NCI-H82 treated with DMSO at 0.1 percent for 48 hours (cell line): ENCODE data around the gene NTN4.
"Not testable (repeated sequence)": the region's sequence is repeated elsewhere in the genome, so short reads cannot be mapped to it uniquely, and the experiment has no call there.

Experiments
- DNase-seq: peaks from one replicate; lab custom pipeline; 2025; ENCODE audit not compliant: unreplicated experiment; lab: John Stamatoyannopoulos, UW

Gene NTN4

DNA sequence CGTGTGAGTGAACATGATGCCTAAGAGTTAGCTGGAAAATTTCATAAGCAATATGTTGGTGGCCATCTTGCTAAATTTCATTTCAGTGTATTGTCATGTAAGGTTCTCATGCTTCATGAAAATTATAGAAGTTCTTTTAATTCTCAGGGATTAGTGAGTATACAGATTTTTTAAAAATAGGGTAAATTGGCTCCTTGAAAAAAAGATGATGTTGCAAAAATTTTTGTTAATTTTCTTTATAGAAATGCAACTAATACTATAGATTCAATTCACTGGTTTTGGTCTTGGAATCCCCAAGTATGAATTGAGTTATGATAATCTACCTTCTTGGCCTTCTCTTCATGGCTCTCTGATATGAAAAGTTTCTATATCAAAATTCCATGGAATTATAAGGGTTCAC is 75.4 kb downstream of the NTN4 start:
- no peak for DNase-seq

DNA sequence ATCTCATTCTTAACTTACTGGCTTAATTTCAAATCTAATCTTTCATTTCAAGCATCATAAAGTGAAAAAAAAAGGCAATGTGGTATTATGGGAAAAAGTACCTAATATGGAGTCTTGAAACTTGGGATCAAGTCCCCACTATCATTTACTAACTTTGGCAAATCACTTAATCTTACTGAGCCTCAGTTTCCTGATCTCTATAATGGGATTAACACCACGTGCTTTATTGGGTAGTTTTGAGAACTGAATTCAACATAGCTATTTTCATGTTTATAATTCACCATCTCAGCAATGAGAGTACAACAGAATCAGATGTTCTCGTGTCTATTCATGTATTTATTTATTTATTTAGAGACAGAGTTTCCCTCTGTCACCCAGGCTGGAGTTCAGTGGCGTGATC is 78.3 kb downstream of the NTN4 start:
- no peak for DNase-seq

DNA sequence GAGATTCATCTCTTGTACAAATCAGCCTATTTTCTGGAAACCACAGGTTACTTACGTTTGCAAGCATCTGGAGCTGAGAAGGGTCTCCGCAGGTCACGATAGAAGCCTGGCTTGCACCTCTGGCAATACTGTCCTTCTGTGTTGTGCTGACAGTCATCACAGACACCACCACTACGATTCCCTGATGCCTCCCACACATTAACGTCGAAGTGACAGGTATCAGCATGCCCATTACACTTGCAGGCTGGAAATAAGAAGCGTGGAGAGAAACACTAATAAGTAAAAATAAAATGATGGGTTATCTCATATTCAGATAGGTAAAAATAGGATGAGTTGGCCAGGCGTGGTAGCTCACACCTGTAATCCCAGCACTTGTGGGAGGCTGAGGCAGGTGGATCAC is 80.2 kb downstream of the NTN4 start:
- DNase-seq: no peak

DNA sequence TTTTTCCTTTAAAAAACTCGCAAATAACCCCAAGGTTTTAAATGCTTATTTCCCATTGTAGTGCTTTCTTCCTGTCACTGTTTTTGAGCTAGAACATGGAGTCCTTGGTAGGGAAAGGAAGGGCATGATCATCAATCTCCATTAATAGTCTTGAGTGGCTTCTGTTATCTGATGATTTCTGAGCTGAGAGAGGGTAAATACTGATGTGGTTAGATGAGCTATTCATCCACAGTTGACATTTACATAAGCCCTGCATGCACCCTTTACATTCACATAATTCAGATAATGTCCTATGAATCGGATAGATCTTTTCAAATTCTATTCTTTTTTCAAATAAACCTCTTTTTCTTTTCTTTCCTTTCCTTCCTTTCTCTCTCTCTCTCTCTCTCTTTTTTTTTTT is 81.4 kb downstream of the NTN4 start:
- DNase-seq: no peak

DNA sequence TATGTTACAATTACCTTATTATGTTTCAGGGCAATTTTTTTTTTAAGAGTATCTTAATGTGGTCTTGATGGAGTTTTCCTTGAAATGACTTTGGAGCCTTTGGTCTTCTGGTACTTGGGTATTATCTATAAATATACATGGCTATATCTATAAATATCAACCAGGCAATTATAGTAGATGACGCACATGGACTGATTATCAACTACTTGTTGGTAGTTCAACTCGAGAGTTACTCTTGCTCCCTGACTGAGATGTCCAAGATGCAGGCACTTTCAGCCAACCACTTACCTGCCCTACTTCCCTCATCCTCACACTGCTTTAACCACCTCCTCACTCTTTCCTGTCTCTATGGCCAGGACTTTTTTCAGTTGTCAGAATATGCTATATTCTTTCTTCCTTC is 85.4 kb downstream of the NTN4 start:
- DNase-seq: no peak

DNA sequence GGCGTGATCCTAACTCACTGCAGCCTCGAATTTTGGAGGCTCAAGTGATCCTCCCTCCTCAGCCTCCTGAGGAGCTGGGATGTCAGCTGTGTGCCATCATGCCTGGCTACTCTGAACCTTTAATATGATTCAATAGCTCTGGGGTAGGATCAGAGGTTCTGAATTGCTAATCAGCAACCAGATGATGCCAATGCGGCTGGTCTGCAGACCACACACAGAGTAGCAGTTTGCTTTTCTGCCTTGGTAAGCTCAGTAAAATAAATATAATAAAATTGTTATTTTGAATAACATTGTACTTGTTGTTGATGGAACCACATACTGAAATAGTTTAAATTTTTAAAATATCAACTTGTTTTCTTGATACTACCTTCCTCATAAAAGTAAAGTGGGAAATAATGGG is 86.6 kb downstream of the NTN4 start:
- no peak for DNase-seq

DNA sequence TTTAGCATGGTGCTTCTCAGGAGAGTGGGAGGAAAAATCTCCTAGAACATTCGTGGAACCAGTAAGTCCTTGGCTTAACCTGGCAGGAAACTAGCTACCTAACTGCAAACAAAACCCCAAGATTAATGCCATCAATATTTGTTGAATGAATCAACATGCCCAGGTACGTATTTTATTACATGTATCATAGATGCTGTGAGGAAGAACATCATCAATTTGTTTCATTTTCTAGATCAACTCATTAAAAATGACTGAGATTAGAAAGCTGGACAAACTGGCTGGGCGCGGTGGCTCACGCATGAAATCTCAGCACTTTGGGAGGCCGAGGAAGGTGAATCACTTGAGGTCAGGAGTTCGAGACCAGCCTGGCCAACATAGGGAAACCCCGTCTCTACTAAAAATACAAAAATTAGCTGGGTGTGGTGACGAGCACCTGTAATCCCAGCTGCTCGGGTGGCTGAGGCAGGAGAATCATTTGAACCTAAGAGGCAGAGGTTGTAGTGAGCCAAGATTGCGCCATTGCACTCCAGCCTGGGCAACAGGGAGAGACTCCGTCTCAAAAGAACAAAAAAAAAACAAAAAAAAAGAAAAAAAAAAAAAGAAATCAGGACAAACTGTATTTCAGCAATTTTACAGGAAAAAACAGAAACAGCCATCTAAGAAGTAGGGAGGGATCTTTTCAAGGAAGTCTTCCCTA is 88.7 kb downstream of the NTN4 start:
- no peak for DNase-seq

DNA sequence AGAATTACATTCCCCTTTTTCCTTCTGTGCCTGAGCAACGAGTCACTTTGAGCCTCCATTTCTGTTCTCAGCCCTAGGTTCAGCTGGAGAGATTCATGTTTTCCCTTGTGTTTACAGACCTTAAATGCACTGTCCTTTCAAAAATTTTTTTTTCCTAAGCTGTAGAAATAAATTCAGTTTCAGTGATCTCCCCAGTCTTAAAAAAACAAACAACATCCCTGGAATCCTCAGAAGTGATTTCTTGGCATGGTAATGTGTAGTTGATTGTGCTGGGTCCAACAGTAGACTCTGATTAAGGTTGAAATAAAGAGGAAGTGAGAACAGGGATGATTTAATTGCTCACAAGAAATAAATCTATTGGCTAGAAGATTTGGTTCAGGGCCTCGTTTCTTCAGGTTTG is 89.3 kb downstream of the NTN4 start:
- no peak for DNase-seq

DNA sequence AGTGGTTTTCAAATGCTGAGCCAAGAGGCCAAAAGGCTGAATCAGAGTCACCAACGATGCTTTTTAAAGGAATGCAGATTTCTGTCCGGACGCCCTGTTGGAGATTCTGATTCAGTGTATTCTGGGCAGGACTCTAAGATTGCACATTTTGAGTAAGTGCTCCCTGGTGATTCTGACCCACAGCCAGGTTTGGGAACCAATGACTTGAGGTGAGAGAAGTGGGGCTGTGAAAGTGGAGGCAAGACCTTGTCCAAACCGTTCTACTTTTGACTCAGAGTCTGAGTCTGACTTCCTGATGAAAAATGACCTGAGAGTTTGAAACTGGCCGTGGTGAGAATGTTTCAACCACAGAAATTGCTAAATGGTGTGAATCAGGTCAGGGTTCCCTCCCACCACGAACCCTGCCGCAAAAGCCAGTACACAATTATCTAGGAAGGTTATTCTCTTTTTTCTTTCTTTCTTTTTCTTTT is 90.2 kb downstream of the NTN4 start:
- no peak for DNase-seq

DNA sequence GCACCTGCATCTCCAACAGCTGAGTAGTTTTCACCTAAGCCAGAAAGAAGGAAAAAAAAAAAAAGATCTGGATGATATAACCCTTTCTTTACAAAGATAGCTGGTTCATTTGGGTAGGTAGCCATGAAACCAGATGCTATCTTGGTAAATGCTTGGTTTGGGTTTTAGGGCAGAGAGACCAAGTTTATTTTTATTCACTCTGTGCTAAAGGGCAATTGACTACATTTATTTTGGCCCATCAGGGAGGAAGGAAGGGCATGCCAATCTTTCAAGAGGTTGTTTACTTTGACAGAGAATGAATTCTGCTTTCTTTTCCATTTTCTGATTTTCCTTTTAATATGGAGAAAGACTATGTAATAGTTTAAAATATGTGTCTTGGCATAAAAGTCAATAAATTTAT is 91.0 kb downstream of the NTN4 start:
- DNase-seq: no peak

DNA sequence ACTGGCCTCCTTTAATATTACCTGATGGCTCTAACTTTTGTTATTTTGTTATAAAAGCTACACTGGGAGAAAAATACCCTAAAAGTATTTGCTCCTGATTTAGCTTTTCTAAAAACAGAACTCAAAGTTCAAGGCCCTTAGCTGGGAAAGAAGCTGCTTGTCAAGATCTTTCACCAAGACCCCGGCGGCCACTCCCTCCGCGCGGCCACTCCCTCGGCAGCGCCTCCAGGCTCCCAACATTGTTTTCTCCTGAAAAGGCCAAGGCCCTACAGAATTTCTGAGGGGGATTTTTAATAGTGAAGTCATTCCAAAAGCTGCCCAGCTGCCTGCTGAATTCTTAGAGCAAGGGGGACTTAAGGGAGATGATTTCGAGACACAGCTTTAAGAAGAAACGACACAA is 96.4 kb downstream of the NTN4 start:
- DNase-seq: no peak

DNA sequence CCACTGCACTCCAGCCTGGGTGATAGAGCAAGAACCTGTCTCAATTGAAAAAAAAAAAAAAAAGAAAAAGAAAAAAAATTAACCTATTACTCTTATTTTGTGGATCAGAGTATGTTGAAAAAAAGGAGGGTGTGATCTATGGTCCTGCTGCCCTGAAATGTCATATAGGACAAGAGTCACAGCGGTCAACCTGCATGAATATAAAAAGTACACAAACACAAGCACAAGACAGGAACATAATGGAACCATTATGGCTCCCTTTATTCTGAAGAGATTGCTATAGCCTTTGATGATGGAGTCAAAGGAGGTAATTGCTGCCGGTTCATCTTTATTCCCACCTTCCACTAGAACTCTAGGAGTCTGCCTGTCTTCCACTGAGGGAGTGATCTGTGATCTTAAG is 96.9 kb downstream of the NTN4 start:
- DNase-seq: no peak

DNA sequence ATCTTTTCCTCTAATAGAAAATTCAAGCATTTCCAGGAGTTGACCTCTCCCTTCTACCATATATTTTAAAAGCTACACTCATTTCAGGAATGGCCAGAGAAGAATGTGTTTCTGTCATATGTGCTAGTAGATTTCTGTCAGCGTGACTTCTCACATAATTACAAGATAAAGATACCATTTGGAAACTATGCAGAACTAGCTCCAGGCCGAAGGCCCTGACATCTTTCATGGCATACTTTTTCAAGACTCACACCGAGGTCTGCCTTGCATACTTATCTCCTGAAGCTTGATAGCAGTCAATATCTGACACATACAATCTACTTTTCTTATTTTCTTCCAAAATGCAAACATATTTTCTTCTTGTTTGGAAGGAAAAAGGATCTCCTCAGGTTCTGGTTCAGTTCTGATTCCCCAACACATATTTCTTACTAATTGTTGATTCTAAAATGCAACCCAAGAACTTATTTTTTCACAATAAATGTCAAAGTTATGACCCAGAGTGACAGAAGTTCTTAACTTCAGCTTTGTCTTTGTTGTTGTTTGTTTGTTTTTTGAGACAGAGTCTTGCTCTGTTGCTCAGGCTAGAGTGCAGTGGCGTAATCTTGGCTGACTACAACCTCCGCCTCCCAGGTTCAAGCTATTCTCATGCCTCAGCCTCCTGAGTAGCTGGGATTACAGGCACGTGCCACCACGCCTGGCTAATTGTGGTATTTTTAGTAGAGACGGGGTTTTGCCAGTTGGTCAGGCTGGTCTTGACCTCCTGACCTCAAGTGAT is 99.5 kb downstream of the NTN4 start:
- no peak for DNase-seq

DNA sequence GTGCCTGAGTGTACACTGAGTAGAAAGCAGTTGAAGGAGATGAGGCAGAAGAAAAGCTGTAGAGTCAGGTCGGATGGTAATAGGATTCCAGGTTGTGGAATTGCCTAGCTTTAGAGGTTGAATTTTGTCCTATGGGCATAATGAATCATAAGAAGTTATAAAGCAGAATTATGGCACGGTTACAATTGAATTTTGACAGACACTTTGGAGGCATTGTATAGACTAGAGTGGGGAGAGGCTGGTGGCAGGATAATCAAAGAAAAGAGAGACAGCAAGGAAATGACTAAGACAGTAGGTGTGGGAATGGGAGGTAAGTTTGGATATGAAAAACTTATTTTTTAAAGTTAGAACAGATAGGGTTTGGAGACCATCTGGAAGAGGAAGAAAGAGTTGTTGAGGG is 102.6 kb downstream of the NTN4 start:
- DNase-seq: no peak

DNA sequence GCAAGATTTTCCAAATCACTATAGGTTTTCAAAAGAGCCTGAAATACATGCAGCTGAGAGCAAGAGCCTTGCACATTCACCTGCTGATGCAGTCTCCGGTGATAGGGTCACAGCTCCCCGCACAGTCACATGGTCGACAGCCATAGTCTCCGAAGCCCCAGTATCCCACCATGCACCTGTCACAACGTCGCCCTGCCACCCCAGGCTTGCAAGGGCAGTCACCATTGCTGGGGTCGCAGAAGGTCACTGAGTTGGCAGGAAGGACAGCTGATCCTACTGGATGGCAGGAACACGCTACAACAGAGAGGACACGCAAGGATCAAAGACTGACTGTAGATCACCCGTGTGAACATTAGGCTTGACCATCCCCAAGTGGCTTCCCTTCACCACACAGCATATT is 107.1 kb downstream of the NTN4 start:
- DNase-seq: no peak

DNA sequence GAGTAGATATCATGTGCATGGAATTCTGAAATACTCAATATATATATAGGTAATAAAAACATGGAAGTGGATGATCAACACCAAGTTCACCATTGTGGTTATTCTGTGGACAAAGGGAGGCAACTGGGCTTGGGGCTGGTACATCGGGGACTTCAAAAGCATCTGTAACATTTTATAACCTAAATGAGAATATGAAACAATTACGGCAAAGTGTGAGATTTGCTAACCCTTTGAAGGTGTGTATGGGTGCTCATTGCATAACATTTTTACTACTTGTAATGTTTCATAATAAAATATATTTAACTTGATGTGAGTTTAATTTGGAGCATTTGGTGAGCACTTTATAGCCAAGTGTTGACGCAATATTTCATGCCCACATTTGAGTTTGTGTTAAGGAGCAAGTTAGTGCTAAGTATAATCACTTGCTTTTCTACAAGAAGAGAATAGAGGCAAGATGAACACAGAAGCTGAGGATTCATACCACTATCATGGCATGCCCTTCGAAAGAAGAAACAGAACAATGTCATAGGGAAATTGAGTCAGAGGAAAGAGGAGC is 109.3 kb downstream of the NTN4 start:
- no peak for DNase-seq

DNA sequence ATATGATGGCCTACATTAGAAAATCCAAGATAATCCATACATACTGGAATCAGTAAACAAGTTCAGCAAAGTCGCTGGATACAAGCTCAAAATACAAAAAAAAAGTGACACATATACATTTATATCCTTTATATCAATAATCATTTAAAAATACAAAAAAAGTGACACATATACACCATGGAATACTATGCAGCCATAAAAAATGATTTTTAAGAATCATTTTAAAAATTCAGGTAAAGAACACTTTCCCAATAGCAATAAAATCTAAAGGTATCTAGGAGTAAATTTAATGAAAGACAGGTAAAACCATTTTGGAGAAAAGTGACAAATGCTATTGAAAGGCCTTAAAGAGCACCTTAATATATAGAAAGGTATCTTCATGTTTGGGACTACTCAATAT is 111.9 kb downstream of the NTN4 start:
- DNase-seq: no peak

DNA sequence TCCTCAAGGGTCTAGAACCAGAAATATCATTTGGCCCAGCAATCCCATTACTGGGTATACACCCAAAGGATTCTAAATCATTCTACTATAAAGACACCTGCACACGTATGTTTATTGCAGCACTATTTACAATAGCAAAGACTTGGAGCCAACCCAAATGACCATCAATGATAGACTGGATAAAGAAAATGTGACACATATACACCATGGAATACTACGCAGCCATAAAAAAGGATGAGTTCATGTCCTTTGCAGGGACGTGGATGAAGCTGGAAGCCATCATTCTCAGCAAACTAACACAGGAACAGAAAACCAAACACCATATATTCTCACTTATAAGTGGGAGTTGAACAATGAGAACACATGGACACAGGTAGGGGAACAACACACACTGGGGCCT is 112.8 kb downstream of the NTN4 start:
- not testable (repeated sequence) for DNase-seq

DNA sequence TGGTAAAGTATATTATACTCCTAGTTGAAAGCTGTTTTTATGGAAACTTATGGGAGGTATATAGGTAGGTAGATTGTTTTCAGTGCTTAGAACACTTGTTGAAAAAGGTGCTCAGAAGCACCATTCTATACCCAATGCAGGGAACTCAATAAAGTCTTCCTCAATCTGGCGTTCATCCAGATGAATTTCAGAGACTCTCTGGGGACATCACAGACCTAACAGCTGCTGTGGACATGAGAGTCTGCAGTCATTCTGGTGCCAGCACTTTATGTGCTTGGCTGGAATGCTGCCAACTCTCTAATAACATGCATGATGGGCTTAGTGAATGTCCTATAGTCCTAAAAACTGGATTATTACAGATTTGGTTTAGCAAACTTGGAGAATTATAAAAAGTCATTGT is 115.9 kb downstream of the NTN4 start:
- peak; percentile 96 for DNase-seq

DNA sequence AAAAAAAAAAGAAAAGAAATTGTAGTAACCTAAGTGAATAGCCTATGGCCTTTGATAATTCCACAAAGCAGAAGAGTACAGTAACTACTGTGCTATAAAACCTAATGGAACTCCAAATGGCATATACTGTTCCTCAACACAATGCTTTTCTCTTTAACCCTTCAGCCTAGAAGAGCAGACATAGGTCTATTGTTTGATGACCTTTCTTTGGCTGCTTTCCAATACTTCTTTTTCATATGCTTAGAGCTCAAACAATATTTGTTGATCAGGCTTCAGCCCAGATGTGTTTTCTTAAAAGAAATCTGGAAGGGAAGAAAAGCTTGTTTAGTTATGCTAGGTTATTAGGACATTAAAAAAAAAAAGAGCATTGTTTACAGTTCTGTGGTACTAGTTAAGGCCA is 116.4 kb downstream of the NTN4 start:
- DNase-seq: peak; percentile 73

DNA sequence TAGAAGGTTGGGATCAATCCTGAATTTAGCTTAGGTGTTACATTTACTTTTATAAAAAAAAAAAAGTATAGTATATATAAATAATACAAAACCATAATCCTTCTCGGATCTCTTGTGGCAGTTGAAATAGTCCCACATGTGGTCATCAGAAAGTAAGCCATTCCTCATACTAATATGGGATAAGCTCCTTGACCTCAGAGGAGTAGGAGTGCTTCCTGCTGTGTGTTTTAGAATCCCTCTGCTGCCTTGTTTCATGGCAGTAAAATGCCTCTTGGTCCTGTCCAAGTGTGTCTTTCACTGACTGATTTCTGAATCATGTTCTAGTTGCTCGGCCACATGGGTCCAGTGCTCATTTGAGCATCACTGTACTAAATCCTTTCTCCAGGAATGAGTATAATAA is 117.0 kb downstream of the NTN4 start:
- peak; percentile 15 for DNase-seq

DNA sequence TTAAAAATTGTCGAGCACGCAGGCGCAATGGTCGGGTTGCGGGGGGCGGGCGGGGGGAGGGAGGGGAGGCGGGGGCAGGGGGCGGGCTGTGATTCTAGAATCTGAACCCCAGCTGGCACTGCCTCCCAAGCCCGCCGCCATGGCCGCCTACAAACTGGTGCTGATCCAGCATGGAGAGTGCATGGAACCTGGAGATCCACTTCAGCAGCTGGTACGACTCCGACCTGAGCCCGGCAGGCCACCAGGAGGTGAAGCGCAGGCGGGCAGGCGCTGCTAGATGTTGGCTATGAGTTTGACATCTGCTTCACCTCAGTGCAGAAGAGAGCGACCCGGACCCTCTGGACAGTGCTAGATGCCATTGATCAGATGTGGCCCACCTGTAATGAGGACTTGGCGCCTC is 118.4 kb downstream of the NTN4 start:
- no peak for DNase-seq
